ENCODE measurements around the gene BBS10. TPM values are rescaled to one million over a fixed set of nuclear protein-coding genes. Genes with fewer than 3 reads are reported as not detected.
"Not testable (repeated sequence)": the region's sequence is repeated elsewhere in the genome, so short reads cannot be mapped to it uniquely, and the experiment has no call there.

The BBS10 gene
- polyA plus RNA-seq (ENCODE audit: insufficient read length in 3 of 3), result 10 to 100 TPM; 27.9 to 30.1 (median 29.2) TPM
- long read RNA-seq, donor 1, transcript BBS10-201 (2 exons, 3,595 nt), result major isoform, 7 of 7 reads
- long read RNA-seq, donor 1, partial matches to known transcripts, result 0 of 7 reads
- long read RNA-seq, donor 1, other reads (novel, unspliced or antisense), result 0 of 7 reads
- long read RNA-seq, donor 2, transcript BBS10-201 (2 exons, 3,595 nt), result major isoform, 8 of 8 reads
- long read RNA-seq, donor 2, partial matches to known transcripts, result 0 of 8 reads
- long read RNA-seq, donor 2, other reads (novel, unspliced or antisense), result 0 of 8 reads
- long read RNA-seq, donor 3, transcript BBS10-201 (2 exons, 3,595 nt), result major isoform, 6 of 6 reads
- long read RNA-seq, donor 3, partial matches to known transcripts, result 0 of 6 reads
- long read RNA-seq, donor 3, other reads (novel, unspliced or antisense), result 0 of 6 reads
- long read RNA-seq, donor 4, transcript BBS10-201 (2 exons, 3,595 nt), result major isoform, 5 of 5 reads
- long read RNA-seq, donor 4, partial matches to known transcripts, result 0 of 5 reads
- long read RNA-seq, donor 4, other reads (novel, unspliced or antisense), result 0 of 5 reads
- long read RNA-seq, donor 5, result 0 reads
- long read RNA-seq, donor 6, partial matches to known transcripts, result 0 of 4 reads
- long read RNA-seq, donor 6, other reads (novel, unspliced or antisense), result 0 of 4 reads
- long read RNA-seq, donor 7, partial matches to known transcripts, result 0 of 2 reads
- long read RNA-seq, donor 7, other reads (novel, unspliced or antisense), result 0 of 2 reads
- long read RNA-seq, donor 8, partial matches to known transcripts, result 0 of 1 reads
- long read RNA-seq, donor 8, other reads (novel, unspliced or antisense), result 0 of 1 reads
- long read RNA-seq, donor 9, transcript BBS10-201 (2 exons, 3,595 nt), result major isoform, 9 of 9 reads
- long read RNA-seq, donor 9, partial matches to known transcripts, result 0 of 9 reads
- long read RNA-seq, donor 9, other reads (novel, unspliced or antisense), result 0 of 9 reads
- long read RNA-seq, donor 10, transcript BBS10-201 (2 exons, 3,595 nt), result major isoform, 5 of 5 reads
- long read RNA-seq, donor 10, partial matches to known transcripts, result 0 of 5 reads
- long read RNA-seq, donor 10, other reads (novel, unspliced or antisense), result 0 of 5 reads
- long read RNA-seq, donor 11, partial matches to known transcripts, result 0 of 3 reads
- long read RNA-seq, donor 11, other reads (novel, unspliced or antisense), result 0 of 3 reads
- long read RNA-seq, donor 12, transcript BBS10-201 (2 exons, 3,595 nt), result major isoform, 7 of 7 reads
- long read RNA-seq, donor 12, partial matches to known transcripts, result 0 of 7 reads
- long read RNA-seq, donor 12, other reads (novel, unspliced or antisense), result 0 of 7 reads
- long read RNA-seq, donor 13, partial matches to known transcripts, result 0 of 3 reads
- long read RNA-seq, donor 13, other reads (novel, unspliced or antisense), result 0 of 3 reads
- long read RNA-seq, donor 14, result 0 reads
- long read RNA-seq, donor 15, transcript BBS10-201 (2 exons, 3,595 nt), result major isoform, 10 of 10 reads
- long read RNA-seq, donor 15, partial matches to known transcripts, result 0 of 10 reads
- long read RNA-seq, donor 15, other reads (novel, unspliced or antisense), result 0 of 10 reads
- long read RNA-seq, donor 16, transcript BBS10-201 (2 exons, 3,595 nt), result major isoform, 7 of 7 reads
- long read RNA-seq, donor 16, partial matches to known transcripts, result 0 of 7 reads
- long read RNA-seq, donor 16, other reads (novel, unspliced or antisense), result 0 of 7 reads

DNA sequence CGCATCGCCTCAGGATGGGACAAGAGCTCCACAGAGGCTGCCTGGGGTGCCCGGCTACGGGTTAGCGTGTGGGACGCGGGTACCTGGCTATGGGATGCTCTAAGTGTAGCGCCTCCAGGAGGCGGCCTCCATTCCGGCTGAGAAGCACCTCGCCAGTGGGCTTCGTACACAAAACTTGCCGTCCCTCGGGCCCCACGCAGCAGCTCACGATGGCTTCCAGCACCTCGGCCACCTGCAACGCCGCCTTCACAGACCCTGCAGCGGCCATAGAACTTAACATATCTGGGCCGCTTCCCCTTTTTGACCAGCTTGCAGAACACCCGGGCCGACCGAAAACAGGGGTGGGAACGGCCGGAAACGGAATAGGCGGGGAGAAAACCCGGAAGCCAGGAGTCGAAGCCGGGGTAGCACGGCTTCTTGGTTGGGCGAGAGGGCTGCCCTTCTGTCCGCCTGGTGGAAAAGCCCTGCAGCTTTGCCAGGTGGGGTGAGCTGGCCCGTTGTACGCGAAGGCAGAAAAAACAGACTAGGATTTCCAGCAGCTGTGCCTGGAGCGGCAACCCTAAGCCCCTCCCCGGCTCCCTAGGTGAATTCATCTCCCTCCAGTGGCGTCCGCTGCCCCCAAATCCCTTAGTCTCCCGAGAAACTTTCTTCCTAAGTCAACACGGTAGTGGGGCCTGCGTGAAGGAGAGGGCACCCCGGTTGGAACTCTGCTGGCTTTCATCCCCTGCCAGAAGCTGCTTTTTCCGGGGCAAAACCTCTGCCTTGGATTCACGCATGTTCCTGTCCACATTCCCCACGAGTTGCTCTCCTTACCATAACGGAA, at the start of gene BBS10:
TSS of gene BBS10 (minus strand) at position 337 of the 823 bp plus-strand sequence. CDS start at position 280, 57 bp downstream.
- DNase-seq, result peak; percentile 90

DNA sequence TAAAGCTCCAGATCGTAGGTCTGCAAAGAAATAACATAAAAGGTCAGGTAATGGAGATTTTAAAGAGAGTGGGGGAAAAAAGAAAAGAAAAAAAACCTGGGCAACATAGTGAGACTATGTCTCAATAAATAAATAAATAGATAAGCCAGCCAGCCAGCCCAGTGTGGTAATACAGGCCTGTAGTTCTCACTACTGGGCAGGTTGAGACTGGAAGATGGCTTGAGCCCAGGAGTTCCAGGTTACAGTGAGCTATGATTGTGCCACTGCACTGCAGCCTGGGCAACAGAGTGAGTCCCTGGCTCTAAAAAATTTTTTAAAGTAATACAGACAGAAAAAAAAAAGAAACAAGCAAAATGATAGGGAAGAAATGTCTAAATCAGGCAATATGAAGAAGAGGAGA, 43.2 kb upstream of the BBS10 start:
- DNase-seq, result no peak

DNA sequence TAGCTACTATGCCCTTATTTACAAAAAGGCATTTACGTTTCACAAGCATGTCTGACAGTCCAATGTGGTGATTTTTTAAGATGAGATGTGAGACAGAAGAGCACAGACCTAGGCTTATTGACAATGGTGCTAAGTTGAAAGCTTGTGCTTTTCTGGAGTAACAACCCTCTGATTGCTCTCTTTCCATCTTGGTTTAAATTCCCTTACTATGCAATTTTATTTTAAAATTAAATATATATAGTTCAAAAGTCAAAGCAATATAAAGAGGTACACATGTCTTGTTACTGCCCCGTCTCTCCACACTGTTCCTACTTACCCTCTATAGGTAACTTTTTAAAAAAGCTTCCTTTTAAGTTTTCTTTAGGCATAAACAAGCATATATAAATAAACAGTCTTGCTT, 39.4 kb upstream of the BBS10 start:
- no peak for DNase-seq

DNA sequence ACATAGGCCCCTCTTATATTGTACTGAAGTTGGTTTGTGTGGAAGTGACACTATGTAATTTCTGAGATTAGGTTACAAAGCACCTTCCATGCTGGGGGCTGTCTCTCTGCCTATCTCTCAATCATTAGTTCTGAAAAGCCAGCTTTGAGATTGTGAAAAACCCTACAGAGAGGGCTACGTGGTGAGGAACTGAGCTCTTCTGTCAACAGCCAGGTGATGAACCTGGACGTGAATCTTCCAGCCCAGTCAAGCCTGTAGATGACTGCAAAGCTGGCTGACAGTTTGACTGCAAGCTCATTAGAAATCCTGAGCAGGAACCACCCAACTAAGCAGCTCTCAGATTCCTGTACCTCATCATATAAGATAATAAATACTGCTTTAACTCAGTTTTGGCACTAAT, 36.3 kb upstream of the BBS10 start:
- DNase-seq, result no peak

DNA sequence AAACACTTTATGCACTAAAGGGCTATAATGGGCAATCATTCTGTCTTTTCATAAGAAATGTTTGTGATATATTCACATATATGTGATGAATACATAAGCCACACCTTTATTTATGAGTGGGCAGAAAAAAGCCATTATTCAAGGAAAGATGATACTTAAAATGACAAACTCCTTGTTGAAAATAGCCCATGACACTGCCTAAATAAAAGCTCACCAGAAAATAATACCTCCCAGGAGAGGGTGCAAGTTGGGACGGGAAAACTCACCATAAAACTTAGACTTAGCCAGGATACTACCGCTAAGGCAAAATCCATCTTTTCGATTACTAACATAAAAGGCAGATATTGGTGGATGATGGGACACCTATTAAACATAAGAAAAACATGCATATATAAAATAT, 35.8 kb upstream of the BBS10 start:
- no peak for DNase-seq

DNA sequence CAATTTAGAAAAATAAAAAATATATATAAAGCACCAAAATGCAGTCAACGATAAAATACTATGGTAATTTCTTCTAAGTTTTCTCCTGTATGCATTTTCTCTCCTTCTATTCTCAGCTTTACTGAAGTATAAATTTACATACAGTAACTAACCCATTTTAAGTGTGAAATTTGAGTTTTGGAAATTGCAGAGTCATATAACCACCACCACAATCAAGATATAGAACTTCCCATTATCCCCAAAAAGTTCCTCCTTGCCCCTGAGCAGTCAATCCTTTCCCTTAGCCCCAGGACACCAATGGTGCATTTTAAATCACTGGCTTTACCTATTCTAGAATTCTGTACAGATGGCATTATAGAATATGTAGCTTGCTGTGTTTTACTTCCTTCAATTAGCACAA, 31.0 kb upstream of the BBS10 start:
- no peak for DNase-seq

DNA sequence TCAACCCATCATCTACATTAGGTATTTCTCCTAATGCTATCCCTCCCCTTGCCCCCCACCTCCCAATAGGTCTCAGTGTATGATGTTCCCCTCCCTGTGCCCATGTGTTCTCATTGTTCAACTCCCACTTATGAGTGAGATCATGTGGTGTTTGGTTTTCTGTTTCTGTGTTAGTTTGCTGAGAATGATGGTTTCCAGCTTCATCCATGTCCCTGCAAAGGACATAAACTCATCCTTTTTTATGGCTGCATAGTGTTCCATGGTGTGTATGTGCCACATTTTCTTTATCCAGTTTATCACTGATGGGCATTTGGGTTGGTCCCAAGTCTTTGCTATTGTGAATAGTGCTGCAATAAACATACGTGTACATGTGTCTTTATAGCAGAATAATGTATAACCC, 28.7 kb upstream of the BBS10 start:
- not testable (repeated sequence) for DNase-seq

DNA sequence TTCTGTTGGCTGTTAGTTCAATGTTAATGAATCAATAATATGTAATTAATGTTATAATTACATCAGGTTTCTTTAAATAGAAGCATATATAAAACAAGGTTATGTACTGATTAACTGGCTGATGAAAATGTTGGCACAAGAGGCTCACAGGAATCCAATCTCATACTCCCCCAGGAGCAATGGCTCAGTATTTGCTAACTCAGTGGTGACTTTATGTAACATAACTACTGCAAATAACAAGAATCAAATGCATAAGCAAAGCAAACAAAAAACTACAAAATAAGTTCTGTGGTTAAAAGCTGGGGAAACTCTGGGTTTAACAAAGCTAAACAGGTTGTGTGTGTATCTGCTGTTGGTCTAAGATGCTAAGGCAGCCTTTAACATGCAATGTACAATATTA, 27.7 kb upstream of the BBS10 start:
- DNase-seq, result no peak

DNA sequence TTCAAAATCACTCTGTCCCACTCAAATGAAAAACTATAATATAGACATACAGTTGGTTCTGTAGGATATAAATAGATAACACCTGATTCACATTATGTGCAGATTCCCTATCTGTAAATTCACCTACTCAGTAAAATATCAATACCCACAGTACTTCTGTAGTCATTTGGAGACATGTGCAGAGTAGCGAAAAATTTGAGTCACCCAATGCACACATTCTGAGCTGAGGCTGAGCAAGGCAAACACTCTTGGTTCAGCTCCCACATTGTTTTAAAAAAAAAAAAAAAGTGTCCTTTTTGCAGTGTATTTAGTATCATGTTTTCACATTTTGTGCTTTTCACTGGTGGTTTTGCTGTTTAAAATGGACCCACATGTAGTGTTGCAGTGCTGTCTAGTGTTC, 27.3 kb upstream of the BBS10 start:
- DNase-seq, result no peak

DNA sequence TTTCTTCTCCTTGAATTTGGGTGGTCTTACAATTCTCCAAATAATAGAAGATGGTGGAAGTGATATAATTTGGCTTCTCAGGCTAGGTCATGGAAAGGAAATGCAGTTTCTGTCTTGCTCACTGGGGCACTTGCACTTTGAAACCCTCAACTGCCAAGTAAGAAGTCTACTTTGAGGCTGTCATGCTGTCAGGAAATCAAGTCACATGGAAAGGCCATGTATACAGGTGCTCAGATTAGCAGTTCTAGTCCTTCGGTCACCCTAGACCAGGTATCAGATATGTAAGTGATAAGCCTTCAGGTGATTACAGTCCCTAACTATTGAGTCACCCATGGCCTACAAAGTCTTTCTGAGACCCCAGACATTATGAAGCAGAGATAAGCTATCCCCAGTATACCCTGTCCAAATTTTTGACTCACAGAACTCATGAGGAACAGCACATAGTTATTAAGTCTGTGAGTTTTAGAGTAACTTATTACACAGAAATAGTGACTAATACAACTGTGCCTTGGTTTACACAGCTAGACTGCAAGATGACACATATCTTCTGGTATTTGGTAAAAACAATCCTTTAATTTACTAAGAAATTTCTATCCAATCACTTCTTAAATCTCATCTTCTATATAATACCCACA, 26.3 kb upstream of the BBS10 start:
- DNase-seq, result no peak

DNA sequence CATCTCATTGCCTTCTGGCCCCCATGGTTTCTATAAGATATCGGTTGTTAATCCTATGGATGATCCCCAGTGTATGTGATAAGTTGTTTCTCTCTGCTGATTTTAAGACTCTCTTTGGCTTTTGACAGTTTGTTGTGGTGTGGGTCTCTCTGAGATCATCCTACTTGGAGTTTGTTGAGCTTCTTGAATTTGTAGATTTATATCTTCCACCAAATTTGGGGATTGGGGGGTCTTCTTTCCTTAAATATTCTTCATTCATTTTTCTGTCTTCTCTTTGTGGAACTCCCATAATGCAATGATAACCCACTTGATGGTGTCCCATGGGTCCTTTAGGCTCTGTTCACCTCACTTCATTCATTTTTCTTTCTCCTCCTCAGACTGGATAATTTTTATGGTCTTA, 20.0 kb upstream of the BBS10 start:
- no peak for DNase-seq

DNA sequence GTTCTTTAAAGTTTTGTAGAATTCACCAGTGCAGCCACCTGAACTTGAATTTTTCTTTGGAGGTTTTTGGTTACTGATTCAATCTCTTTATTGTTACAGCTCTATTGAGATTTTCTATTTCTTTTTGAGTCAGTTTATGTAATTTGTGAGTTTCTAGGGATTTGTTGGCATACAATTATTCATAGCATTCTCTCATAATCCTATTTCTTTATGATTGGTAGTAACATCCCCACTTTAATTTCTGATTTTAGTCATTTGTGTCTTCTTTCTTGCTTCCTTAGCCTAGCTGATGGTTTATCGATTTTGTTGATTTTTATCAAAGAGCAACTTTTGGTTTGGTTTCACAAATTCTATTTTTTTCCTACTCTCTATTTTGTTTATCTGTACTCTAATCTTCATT, 17.9 kb upstream of the BBS10 start:
- no peak for DNase-seq

DNA sequence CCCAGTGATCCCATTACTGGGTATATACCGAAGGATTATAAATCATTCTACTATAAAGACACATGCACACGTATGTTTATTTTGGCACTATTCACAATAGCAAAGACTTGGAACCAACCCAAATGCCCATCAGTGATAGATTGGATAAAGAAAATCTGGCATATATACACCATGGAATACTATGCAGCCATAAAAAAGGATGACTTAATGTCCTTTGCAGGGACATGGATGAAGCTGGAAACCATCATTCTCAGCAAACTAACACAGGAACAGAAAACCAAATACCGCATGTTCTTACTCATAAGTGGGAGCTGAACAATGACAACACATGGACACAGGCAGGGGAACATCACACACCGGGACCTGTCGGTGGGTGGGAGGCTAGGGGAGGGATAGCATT, 15.9 kb upstream of the BBS10 start:
- not testable (repeated sequence) for DNase-seq

DNA sequence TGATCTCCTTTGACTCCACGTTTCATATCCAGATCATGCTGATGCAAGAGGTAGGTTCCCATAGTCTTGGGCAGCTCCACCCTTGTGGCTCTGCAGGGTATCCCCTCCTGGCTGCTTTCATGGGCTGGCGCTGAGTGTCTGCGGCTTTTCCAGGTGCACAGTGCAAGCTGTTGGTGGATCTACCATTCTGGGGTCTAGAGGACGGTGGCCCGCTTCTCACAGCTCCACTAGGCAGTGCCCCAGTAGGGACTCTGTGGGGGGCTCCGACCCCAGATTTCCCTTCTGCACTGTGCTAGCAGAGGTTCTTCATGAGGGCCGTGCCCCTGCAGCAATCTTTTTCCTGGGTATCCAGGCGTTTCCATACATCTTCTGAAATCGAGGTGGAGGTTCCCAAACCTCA, 12.1 kb upstream of the BBS10 start:
- DNase-seq, result no peak

DNA sequence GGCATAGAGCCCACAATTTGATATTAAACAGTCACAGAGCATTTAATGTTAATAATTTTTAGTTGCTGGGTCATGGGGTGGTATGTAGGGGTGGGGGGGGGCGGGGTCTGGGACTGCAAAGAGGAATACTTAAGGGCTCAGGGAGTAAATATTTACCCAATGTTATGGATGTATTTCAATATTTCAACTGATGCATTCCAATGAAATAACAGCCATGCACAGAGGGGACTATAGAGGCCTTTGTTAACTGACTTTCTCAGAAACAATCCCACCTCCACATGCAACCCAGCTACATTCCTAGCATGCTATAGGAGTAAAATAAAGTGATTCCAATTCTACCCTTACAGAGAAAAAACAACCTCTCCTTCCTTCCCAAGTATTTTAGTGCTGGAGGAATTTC, 7.9 kb upstream of the BBS10 start:
- DNase-seq, result peak; percentile 23

DNA sequence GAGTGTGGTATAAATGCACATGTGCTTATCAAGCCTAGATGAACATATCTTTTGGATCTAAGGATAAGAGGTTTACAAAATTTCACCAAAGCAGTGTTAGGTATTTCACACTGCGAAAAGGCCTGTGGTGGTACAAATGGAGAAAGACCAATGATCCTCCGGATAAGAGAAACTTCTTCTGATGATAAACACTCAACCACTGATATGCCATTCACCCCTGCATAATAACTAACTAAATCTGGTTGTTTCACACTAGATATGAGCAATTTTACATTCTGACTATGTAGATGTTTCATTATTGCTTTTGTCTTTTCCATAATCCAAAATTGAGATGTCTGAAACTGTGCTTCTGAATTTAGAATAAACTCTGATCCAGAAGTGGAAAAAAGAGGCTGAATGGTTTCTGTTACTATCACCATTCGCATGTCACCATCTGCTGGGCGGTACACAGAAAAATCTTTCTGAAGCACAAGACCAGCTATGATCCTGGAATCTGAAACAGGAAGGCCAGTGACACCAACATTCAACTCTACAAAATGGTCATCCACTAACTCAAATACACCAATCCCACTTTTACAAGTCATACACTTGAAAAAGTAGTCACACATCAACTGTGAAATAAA, 1.3 kb downstream of the BBS10 start:
- peak; percentile 30 for DNase-seq

DNA sequence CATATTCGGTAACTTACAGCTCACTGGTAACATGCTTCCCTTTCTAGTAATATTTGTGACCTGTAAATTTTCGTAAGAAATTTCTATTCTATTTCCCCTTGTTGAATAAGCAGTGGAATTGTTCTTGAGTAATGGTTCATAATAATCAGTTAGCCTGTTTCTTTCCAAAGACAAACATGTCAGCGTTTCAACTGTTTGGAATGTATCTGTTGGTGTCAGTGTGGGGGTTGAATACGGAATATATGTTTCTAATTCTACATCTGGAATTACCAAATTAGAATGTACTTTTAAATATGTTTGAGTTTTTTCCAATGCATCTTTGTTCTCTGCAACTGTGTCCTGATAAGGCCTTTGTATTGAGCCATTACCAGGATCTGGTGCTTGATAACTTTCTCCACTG, 2.0 kb downstream of the BBS10 start:
- DNase-seq, result no peak

DNA sequence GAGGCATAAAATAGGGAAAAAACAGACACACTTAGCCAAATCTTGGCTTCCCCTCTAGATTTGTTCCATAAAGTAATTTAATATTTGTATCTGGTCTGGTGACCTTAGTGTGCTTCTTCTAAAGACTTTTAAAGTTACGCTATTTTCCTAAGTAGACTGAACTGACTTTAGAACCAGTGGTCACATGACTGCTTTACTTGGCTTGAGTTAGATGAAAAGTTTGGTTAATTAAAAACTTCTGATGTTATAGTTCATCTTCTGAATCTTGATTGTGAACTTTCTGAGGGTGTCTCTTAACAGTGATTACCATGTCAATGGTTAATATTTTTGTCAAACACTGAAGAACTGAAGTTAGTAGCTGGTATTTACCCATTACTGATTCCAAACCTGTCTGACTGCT, 2.6 kb downstream of the BBS10 start:
- DNase-seq, result no peak

DNA sequence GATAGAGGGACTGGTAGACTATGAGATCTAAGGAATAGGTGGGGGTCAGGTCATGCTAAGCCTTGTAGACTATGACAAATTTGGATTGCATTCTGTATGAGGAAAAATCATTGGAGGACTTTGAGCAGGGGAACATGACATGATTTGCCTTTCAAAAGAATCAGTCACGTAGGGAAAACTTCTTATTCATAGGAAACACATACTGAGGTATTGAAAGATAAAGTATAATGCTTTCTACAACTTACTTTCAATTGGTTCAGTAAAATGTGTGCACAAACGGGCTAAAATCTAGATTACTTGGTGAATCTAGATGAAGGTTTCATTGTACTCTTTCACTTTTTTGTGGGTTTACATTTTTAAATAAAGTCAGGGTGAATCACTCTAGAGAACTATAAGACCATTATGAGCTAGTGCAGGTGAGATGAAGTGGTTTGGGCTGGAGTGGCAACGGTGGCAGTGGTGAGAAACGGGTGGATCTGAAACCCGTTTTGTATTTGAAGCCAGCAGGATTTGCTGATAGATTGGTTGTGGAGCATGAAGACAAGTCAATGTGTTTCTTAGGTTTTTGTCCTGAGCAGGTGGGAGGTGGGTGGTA, 6.7 kb downstream of the BBS10 start:
- DNase-seq, result no peak
